ENCODE measurements around the gene TICAM2. TPM values are rescaled to one million over a fixed set of nuclear protein-coding genes. Genes with fewer than 3 reads are reported as not detected.
"Not testable (repeated sequence)": the region's sequence is repeated elsewhere in the genome, so short reads cannot be mapped to it uniquely, and the experiment has no call there.

TICAM2 gene
- 0.16 and 4.5 TPM in 2 replicates for total RNA-seq (2014; rRNA removed; shearing (Covaris generic))

GRCh38 chr5:115601701-115602590 lies at the start of gene TICAM2:
Gene TICAM2 (minus strand): TSS chr5:115602479. CDS start chr5:115581256, 21,223 bp downstream.
- DNase-seq (ENCODE audit: low spot score), result peak; percentile 46

- no peak for DNase-seq (ENCODE audit: low spot score)
Measured at GRCh38 chr5:115649541-115649940, 47.3 kb upstream of the TICAM2 start.

GRCh38 chr5:115648056-115648455 lies 45.8 kb upstream of the TICAM2 start:
- DNase-seq (ENCODE audit: low spot score), result no peak

- not testable (repeated sequence) for DNase-seq (ENCODE audit: low spot score)
Measured at GRCh38 chr5:115645386-115645785, 43.1 kb upstream of the TICAM2 start.

GRCh38 chr5:115644046-115644445 lies 41.8 kb upstream of the TICAM2 start:
- no peak for DNase-seq (ENCODE audit: low spot score)

GRCh38 chr5:115641948-115642347 lies 39.7 kb upstream of the TICAM2 start:
- DNase-seq (ENCODE audit: low spot score), result no peak

GRCh38 chr5:115640274-115640673 lies 38.0 kb upstream of the TICAM2 start:
- DNase-seq (ENCODE audit: low spot score), result no peak

- DNase-seq (ENCODE audit: low spot score), result no peak
Measured at GRCh38 chr5:115639377-115639776, 37.1 kb upstream of the TICAM2 start.

GRCh38 chr5:115637507-115637906 lies 35.2 kb upstream of the TICAM2 start:
- no peak for DNase-seq (ENCODE audit: low spot score)

GRCh38 chr5:115636008-115636407 lies 33.7 kb upstream of the TICAM2 start:
- no peak for DNase-seq (ENCODE audit: low spot score)

- peak; percentile 86 for DNase-seq (ENCODE audit: low spot score)
Measured at GRCh38 chr5:115634343-115635132, 32.3 kb upstream of the TICAM2 start.

- no peak for DNase-seq (ENCODE audit: low spot score)
Measured at GRCh38 chr5:115629903-115630302, 27.6 kb upstream of the TICAM2 start.

- no peak for DNase-seq (ENCODE audit: low spot score)
Measured at GRCh38 chr5:115627295-115627865, 25.1 kb upstream of the TICAM2 start.

- DNase-seq (ENCODE audit: low spot score), result no peak
Measured at GRCh38 chr5:115626445-115626823, 24.2 kb upstream of the TICAM2 start.

GRCh38 chr5:115625579-115626444 lies 23.5 kb upstream of the TICAM2 start, which contains the start of gene TMED7:
Gene TMED7 (minus strand): TSS chr5:115626036. CDS start chr5:115625792, 244 bp downstream.
- peak; percentile 99 for DNase-seq (ENCODE audit: low spot score)

- DNase-seq (ENCODE audit: low spot score), result no peak
Measured at GRCh38 chr5:115624994-115625393, 22.7 kb upstream of the TICAM2 start.

GRCh38 chr5:115623658-115624057 lies 21.4 kb upstream of the TICAM2 start:
- DNase-seq (ENCODE audit: low spot score), result no peak

GRCh38 chr5:115621365-115621900 lies 19.2 kb upstream of the TICAM2 start:
- no peak for DNase-seq (ENCODE audit: low spot score)

GRCh38 chr5:115616892-115617291 lies 14.6 kb upstream of the TICAM2 start:
- DNase-seq (ENCODE audit: low spot score), result no peak

GRCh38 chr5:115616472-115616871 lies 14.2 kb upstream of the TICAM2 start:
- DNase-seq (ENCODE audit: low spot score), result no peak

GRCh38 chr5:115611873-115612272 lies 9.6 kb upstream of the TICAM2 start:
- no peak for DNase-seq (ENCODE audit: low spot score)

All from H4 (cell line).